Stimulated activated CD4-positive, alpha-beta T cell treated with anti-CD3 and anti-CD28 coated beads, Interleukin-4, amount 100 ng/mL, for 4 hours (primary cell): ENCODE measurements around the gene PACS1.
"Not testable (repeated sequence)": the region's sequence is repeated elsewhere in the genome, so short reads cannot be mapped to it uniquely, and the experiment has no call there.

Source experiments
- DNase-seq, 2 experiments: peaks; one replicate each; pipeline ENCODE4 v3.0.0-alpha.2; 2020

The PACS1 gene

DNA sequence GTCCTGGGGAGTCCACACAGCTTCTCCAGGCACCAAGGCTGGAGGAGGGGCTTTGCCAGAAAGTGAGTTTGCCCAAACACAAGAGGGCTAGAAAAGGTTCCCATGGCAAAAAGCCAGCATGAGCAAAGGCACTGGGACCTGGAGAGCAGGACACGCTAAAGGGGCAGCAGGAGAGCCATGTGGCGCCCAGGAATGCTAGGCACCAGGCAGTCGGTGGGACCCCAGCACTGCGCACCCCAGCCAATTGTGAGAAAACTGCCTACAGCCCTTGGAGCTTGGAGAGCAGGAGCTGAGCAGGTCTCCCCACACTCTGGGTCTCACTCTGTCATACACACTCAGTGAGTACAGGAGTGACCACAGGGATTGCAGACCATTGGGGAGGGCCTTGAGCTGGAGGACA, 193.2 kb downstream of the PACS1 start:
- no peak for DNase-seq

DNA sequence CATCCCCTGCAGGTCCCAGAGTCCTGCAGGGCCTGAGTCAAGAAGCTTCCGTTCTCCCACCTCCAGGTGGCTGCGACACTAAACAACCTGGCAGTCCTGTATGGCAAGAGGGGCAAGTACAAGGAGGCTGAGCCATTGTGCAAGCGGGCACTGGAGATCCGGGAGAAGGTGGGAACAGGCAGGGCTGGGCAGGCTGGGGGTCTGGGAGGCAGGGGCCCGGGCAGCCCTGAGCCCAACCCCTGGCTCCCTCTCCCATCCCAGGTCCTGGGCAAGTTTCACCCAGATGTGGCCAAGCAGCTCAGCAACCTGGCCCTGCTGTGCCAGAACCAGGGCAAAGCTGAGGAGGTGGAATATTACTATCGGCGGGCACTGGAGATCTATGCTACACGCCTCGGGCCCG, 193.7 kb downstream of the PACS1 start:
- DNase-seq: no peak

DNA sequence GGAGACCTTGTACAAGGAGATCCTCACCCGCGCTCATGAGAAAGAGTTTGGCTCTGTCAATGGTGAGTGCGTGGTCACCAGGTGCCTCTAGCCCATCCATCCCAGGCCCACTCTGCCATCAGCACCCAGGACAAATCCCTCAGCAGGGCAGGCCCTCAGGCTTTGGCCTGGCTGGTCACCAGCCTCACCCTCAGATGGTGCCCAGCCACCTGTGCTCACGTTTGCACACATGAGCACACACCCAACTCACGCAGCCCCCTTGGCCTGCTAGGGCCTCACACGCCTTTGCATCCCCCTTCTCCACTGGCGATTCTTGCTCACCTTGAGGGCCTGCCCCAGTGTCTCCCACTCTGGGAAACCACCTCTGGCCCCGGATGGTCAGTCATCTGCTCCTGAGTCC, 194.3 kb downstream of the PACS1 start:
- DNase-seq: no peak

DNA sequence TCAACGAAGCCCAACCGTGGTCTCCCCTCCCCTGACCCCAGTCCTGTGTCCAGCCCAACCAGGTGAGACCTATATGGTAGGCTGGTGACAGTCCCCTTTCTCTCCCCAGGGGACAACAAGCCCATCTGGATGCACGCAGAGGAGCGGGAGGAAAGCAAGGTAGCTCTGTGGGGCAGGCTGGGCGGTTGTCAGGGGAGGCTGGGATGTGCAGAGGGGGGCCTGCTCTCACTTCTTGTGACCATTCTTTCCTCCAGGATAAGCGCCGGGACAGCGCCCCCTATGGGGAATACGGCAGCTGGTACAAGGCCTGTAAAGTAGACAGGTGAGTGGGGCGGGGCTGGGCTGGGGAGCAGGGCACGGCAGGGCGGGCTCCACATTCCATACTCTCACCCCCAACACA, 194.8 kb downstream of the PACS1 start:
- DNase-seq: peak in 1 of 2 experiments; percentile 30

DNA sequence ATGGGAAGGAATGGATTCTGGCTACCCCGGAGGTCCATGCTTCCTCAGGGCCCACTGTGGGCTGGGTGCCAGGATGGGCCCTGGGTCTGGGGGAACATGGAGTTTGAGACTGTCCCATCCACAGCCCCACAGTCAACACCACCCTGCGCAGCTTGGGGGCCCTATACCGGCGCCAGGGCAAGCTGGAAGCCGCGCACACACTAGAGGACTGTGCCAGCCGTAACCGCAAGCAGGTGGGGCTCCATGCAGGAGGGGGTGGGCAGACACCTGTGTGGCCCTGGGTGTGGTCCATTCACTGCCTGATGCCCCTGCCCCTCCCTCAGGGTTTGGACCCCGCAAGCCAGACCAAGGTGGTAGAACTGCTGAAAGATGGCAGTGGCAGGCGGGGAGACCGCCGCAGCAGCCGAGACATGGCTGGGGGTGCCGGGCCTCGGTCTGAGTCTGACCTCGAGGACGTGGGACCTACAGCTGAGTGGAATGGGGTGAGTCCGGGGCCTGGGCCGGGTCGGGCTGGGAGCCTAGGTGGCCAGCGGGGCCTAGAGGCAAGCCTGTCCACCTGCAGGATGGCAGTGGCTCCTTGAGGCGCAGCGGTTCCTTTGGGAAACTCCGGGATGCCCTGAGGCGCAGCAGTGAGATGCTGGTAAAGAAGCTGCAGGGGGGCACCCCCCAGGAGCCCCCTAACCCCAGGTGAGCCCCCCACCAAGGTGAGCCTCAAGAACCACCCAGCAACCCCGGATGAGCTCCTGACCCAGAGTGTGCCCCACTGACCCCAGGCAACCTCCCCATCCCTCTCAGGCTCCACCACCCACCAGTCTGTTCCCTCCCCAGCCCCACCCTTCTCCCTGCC, 195.7 kb downstream of the PACS1 start:
- DNase-seq: no peak

DNA sequence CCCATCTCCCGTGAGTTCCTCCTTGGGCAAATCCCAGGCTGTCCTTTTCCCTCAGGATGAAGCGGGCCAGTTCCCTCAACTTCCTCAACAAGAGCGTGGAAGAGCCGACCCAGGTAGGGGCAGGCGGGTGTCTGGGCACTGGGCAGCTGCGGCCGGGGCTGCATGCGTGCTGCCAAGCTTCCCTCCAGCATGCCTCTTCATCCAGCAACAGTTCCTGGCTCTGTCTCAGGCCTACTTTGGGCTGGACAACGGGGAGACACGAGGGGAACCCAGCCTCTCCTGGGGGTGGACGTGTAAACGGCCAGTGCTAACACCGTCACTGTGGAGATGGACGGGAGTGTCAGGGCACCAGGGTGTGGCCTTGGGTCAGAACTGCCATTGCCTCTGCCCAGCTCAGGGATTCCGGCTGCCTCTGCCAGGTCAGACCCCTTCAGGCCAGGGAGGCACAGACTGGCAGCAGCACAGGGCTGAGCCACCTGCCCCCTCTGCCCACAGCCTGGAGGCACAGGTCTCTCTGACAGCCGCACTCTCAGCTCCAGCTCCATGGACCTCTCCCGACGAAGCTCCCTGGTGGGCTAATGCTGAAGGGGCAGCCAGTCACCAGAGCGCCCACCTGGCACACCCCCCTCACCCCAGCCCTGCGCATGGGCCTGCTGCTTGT, 196.4 kb downstream of the PACS1 start:
- DNase-seq: no peak

DNA sequence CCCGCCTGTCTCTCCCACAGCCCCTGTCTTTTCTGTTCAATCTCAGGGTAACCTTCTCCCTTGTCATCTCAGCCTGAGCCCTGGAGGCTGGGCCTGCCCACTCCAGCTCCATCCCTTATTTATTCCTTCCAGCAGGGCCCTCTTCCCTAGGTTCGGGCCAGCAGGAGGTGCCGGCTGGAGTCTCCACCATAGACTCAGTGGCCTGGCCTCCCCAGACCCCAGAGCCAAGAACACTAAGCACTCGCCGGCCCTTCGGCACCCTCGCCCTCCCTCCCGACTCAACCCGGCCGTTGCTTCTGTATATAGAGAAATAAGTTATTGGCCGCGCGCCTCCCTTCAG, 196.9 kb downstream of the PACS1 start:
- DNase-seq: no peak

DNA sequence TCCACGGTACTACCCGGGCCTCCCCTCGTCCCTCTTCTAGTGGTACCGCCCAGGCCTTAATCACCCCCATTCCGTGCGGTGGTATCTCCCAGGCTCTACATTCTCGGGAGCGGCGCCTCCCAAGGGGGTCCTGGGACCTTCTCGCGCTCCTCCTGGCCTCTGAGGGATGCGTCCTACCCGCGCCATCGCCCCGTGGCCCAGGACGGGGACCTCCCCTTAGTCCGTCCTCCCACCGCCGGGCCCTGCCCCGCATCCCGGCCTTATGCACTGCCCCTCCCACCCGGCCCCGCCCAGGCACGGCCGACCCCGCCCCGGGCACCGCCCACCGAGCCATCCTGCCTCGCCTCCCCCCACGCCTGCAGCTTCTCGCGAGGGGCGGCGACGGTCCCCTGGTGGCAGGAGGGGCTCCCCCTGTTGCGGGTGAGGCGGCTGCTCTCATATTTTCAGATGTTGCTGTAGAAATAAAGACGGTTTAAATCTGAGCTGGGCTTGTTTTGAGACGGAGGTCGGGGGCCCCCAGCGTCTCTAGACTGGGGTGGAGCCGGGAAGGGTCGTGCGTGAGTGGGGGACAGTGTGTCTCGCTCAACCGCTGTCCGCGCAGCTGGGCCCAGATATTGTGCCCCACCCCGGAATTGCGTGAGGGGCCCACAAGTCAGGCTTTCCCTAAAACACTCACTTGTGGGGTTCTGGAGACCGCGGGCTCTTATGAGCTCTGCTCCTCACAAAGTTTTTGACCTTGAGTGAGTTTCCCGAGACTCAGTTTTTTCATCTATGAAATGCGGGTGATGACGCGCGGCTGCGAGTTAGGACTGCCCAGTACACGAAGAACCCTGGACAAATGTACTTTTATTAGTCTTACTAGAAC, 197.5 kb downstream of the PACS1 start:
- DNase-seq: peak; percentile 78 to 89

DNA sequence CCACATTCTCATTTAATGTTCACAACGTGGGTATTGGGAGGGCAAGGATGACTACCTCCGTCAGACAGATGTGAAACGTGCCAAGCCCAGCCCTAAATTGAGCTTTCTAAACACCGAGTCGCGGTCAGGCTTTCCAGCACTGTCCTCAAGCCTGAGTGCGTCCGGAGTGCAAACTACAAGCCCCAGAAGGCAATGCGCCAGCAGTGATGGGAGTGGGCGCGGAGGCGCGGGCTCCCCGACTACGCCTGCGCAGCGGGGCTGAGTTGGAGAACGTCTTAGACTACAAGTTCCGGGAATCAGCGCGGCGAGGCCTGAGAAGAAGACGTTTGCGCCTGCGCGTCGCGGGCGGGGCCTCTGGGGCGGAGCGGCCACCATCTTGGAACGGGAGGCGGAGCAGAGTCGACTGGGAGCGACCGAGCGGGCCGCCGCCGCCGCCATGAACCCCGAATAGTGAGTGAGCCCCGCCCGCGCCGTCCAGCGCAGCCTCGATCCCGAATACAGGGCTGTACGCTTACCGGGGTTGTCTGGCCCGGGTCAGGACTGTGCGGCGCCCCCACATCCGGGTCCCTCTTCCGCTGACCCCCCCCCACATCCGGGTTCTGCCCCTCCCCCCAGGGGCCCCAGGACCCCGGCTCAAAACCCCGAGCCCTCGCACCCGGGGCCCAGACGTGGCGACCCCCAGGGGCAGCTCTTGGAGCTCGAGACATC, 198.3 kb downstream of the PACS1 start, which contains the start of gene RAB1B:
Gene RAB1B (plus strand): TSS at position 396 of the 708 bp plus-strand sequence. CDS start 41 bp downstream, at position 437.
- DNase-seq: peak; percentile 99 to 100

DNA sequence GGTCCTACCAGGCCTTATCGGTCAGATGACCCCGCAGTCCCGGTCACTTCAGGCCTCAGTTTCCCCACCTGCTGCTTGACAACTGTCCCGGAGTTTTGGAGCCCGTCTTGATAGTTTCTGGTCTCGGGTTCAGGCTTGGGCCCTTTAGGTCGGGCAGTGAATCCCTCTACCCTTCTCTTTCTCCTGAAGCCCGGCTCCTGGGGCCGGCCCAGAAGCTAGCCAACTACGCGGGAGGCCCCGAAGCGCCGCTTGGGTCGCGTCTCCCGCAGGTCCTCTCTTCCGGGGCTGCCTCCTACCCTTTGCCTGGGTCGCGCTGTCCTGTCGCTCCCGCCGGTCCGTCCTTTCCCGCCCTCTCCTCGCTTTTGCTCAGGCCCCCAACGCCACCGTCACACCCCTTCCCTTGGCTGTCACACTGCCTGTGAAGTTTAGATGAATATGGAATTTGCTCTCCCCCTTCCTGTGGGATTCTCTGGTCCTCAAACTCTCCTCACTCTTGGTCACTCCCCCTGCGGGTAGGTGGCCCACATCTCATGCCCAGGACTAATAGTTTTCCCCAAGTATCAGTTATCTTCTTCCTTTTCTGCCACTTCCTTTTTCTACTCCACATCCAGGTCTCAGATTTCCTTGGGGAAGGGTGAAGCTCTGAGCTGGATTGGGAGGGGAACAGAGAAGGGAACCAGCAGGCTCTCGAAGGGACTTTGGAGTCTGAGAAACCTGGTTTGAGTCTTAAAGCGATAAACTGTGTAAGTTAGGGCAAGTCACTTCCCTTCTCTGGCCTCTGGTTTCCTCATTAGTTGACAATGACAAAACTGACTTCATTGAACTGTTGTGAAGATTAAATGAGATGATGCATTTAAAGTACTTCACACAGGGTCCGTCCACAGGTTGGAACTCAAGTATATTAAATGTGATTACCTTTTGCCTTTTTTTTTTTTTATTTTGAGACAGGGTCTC, 199.2 kb downstream of the PACS1 start:
- DNase-seq: no peak

DNA sequence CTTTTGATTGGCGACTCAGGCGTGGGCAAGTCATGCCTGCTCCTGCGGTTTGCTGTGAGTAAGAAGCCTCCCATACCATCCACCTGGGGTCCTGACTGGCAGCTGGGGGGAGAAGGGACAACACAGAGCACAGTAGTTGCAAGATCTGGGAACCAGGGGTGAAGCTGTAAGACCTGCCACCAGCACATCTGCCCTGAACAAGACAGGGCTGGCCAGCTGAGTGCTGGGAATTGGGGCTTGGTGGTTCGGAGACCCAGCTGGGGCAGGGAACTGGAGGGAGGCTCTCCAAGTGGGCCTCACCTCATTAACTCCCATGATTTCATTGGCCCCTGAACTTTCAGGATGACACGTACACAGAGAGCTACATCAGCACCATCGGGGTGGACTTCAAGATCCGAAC, 201.7 kb downstream of the PACS1 start:
- no peak for DNase-seq

DNA sequence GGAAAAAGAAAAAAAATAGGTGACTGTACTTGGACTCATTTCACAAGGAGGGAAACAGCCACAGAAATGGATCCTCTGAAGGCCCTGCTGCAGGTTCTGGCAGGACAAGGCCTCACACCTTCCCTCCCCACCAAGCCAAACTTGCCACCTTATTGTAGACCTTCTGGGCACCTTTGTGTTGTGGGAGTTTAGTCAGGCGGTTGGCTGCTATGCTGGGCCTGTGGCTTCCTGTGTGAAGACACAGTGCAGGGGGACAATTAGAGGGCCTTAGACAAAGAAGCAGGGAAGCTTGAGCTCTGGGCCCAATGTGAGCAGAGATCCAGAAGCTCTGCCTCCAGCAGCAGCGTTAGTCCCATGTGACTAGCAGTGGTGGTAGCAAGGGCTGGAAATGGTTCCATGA, 202.5 kb downstream of the PACS1 start:
- DNase-seq: no peak

DNA sequence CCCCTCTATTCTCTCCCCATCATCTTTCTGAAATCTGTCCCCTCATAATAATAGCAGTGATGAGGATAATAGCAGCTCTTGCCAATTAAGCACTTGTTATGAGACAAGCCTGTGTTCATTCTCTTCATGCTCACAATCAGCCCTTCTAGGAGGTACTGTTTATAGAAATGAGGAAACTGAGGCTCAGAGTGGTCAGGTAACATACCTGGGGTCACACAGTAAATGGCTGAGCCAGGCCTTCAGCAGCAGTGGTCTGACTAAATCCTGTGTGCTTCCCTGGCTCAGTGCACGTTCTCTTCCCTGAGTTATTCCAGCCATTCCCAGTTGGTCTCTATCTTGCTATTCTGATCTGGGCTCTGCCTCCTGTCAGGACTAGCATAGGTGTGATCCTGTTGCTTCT, 204.1 kb downstream of the PACS1 start:
- DNase-seq: no peak

DNA sequence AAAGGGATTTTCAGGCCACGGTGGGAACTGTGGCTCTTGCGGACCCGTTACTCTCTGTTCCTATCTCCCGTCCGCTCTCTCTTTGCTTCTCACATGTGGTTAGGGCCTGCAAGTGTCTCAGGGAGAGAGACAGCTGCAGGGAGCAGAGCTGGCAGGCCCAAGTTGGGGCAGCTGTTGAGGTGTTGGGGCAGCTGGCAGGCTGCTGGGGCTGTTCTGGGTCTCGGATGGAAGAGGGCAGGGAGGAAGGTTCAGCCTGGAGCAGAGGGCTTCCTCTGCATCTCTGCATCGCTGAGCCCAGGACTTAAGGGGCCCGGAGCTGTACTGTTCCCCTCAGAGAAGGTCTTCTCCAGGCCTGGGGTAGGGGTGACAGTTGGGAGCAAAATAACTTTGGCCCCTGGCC, 205.3 kb downstream of the PACS1 start:
- no peak for DNase-seq

DNA sequence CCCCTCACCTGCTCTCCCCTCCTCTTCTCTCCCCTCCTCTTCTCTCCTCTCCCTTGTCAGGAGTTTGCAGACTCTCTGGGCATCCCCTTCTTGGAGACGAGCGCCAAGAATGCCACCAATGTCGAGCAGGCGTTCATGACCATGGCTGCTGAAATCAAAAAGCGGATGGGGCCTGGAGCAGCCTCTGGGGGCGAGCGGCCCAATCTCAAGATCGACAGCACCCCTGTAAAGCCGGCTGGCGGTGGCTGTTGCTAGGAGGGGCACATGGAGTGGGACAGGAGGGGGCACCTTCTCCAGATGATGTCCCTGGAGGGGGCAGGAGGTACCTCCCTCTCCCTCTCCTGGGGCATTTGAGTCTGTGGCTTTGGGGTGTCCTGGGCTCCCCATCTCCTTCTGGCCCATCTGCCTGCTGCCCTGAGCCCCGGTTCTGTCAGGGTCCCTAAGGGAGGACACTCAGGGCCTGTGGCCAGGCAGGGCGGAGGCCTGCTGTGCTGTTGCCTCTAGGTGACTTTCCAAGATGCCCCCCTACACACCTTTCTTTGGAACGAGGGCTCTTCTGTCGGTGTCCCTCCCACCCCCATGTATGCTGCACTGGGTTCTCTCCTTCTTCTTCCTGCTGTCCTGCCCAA, 206.0 kb downstream of the PACS1 start:
- no peak for DNase-seq

DNA sequence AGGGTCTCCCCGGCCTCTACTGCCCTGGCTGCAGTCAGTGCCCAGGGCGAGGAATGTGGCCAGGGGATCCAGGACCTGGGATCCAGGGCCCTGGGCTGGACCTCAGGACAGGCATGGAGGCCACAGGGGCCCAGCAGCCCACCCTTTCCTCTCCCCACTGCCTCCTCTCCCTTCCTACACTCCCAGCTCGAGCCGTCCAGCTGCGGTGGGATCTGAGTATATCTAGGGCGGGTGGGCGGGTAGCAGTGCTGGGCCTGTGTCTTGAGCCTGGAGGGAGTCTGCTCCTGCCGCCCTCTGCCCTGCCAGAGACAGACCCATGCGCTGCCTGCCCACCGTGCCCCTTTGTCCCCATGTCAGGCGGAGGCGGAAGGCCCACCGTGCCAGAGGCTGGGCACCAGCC, 206.5 kb downstream of the PACS1 start:
- not testable (repeated sequence) for DNase-seq

DNA sequence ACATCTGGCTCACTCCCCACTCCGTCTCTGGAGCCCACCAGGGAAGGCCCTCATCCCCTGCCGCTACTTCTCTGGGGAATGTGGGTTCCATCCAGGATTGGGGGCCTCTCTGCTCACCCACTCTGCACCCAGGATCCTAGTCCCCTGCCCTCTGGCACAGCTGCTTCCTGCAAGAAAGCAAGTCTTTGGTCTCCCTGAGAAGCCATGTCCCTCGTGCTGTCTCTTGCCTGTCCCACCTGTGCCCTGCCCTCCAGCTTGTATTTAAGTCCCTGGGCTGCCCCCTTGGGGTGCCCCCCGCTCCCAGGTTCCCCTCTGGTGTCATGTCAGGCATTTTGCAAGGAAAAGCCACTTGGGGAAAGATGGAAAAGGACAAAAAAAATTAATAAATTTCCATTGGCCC, 207.0 kb downstream of the PACS1 start:
- DNase-seq: not testable (repeated sequence)

DNA sequence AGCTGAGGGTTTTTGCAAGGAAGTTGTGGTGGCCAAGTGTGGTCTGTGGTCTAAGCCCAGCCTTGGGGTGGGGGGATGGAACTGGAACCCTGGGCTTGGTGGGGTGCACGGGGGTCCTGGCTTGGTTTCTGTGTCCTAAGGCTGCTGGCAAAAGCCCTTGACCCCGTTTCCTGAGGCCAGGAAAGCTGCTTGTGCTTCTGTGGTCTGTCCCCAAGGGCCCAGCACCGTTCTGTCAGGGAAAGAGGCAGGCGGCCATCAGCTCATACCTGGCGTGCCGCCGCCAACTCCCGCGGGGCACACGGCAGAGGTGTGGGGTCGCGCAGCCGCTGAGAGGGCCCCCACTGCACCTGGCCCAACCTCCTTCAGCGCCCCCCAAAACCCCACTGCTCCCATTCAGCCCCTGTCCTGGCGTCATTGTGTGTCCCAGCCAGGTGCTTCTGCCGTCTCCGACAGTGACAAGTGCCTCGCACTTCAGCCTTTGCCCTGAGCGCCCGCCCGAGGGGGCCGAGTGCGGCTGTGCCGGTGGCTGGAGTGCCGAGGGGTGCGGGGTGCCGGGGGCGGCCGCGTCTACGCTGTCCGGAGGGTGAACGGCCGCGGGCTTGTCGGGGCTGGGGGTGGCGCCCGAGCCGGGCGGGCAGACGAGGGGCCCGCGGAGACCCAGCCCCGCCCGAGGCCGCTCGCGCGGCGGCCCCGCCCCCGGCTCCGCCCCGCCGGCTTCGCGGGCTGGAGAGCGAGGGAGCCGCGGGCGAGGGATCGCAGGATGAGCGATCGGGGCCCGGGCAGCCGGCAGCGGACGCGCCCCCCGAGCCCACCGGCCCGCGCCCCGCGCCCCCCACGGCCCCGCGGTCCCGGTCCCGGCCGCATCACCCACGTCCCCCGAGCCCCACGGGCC, 207.6 kb downstream of the PACS1 start, which contains the start of gene CNIH2:
Gene CNIH2 (plus strand): TSS at position 705 of the 892 bp plus-strand sequence. CDS start 282 bp downstream, outside the sequence.
- DNase-seq: peak; percentile 40 to 59

DNA sequence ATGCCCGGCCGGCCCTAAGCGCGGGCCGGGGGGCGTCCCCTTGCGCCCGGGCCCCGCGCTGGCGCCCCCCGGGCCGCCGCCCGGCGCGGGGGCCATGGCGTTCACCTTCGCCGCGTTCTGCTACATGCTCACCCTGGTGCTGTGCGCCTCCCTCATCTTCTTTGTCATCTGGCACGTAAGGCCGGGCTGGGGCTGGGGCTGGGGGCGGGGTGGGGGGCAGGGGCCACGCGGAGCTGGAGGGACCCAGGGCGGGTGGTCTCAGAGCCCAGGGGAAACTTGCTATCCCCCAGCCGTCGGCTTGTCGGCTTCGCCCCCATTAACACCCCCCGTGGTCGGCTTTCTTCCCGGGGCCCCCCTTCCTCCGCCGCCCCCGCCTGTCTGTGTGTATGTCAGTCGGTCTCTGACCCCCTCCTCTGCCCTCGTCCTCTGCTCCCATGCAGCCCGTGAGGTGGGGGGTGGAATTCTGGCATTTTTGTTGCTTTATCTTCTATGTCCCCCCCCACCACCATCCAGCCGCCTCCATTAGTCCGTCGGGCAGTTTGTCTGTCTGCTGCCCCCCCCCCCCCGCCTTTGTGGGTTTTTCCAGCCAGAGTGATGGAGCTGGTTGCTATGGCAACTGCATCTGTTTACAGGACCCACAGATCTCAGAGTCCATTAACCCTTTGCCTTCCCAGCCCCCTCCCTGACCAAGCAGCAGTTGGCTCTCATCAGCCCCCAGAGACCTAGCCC, 208.5 kb downstream of the PACS1 start:
- DNase-seq: no peak
